ENCODE results near the gene CDC42BPG. TPM values are rescaled to one million over a fixed set of nuclear protein-coding genes. Genes with fewer than 3 reads are reported as not detected.
A peak's percentile ranks its signal among the peaks of the same experiment; 100 is the strongest.

Gene CDC42BPG
- total and polyA plus RNA-seq, 11 donors: 0.12 to 0.50 (median 0.20) TPM; not detected in 1

- Histone ChIP-seq H3K27me3 (no peaks in the 10 kb centered on the region), H3K27ac (peak overlapping the region in 9 of 12 donors; percentile 23 to 70 (median 63)), H3K4me3 (peak overlapping the region in 4 of 12 donors; percentile 24 to 46 (median 44)), H3K9me3 (no peaks in the 10 kb centered on the region), H3K36me3 (no peaks in the 10 kb centered on the region), H3K4me1 (peaks cover 0 to 41% (median 11%) of the 10 kb centered on the region in 12 donors)
- WGBS, 4 donors: 87 to 95% (median 89%) methylated on average over 8 of the region's 8 CpGs
- no peak for ATAC-seq
- intact Hi-C loops (cut with DNase I): no loop called here
- no peak for TF ChIP-seq POLR2A (IDR thresholded peaks at IDR 0.05)
- TF ChIP-seq CTCF (IDR thresholded peaks at IDR 0.05): no peak
- no peak for DNase-seq
Measured at GRCh38 chr11:64887234-64887756, 42.8 kb upstream of the CDC42BPG start.

GRCh38 chr11:64885367-64886286 lies 41.2 kb upstream of the CDC42BPG start:
- no peaks in the 10 kb centered on the region for H3K36me3 ChIP-seq
- H3K4me1 ChIP-seq: peaks cover 0 to 42% (median 16%) of the 10 kb centered on the region in 12 donors
- intact Hi-C loops (cut with DNase I): no loop called here
- DNase-seq (no peak), ATAC-seq (no peak)
- H3K27me3 ChIP-seq: no peaks in the 10 kb centered on the region
- peak overlapping the region in 1 of 12 donors; percentile 48 for H3K27ac ChIP-seq
- WGBS, 4 donors: 78 to 84% (median 82%) methylated on average over 14 to 15 of the region's 15 CpGs
- H3K4me3 ChIP-seq: no peak overlapping the region
- no peaks in the 10 kb centered on the region for H3K9me3 ChIP-seq
- TF ChIP-seq CTCF (IDR thresholded peaks at IDR 0.05): no peak

GRCh38 chr11:64884019-64884418 lies 39.6 kb upstream of the CDC42BPG start:
- DNase-seq (no peak), ATAC-seq (no peak)
- no peaks in the 10 kb centered on the region for H3K9me3 ChIP-seq
- H3K36me3 ChIP-seq: no peaks in the 10 kb centered on the region
- no peaks in the 10 kb centered on the region for H3K27me3 ChIP-seq
- TF ChIP-seq POLR2A (IDR thresholded peaks at IDR 0.05) (no peak), CTCF (IDR thresholded peaks at IDR 0.05) (no peak)
- intact Hi-C loops (cut with DNase I): no loop called here
- peak overlapping the region in 1 of 12 donors; percentile 19 for H3K27ac ChIP-seq
- 90 to 95% (median 93%) methylated on average over 8 of the region's 8 CpGs for WGBS, 4 donors
- peaks cover 0 to 58% (median 30%) of the 10 kb centered on the region in 12 donors for H3K4me1 ChIP-seq
- H3K4me3 ChIP-seq: no peak overlapping the region

GRCh38 chr11:64883575-64883974 lies 39.1 kb upstream of the CDC42BPG start:
- 83 to 92% (median 86%) methylated on average over 4 to 5 of the region's 5 CpGs; no CpG with 5 or more reads in 1 of the 4 donors for WGBS, 4 donors
- intact Hi-C loops (cut with DNase I): no loop called here
- H3K4me1 ChIP-seq: peaks cover 0 to 58% (median 29%) of the 10 kb centered on the region in 12 donors
- H3K4me3 ChIP-seq: no peak overlapping the region
- H3K9me3 ChIP-seq: no peaks in the 10 kb centered on the region
- TF ChIP-seq CTCF (IDR thresholded peaks at IDR 0.05) (no peak), POLR2A (IDR thresholded peaks at IDR 0.05) (no peak)
- H3K27me3 ChIP-seq: no peaks in the 10 kb centered on the region
- DNase-seq: peak in 1 of 5 donors; percentile 48
- peak overlapping the region in 2 of 12 donors; percentile 24 to 46 for H3K27ac ChIP-seq
- ATAC-seq: no peak
- no peaks in the 10 kb centered on the region for H3K36me3 ChIP-seq

Data from heart left ventricle (tissue), 16 donors.